ENCODE measurements around the gene ZNF362.

ZNF362 gene

GRCh38 chr1:33326785-33327184, 70.5 kb downstream of the ZNF362 start:
- no peak for TF ChIP-seq CTCF (conservative IDR thresholded peaks at IDR 0.05; ENCODE audit: low read depth, low read length)
- DNase-seq (ENCODE audit: low read depth), result no peak
- no peak overlapping the region for H3K4me3 ChIP-seq (ENCODE audit: low read depth, low read length)

DNA sequence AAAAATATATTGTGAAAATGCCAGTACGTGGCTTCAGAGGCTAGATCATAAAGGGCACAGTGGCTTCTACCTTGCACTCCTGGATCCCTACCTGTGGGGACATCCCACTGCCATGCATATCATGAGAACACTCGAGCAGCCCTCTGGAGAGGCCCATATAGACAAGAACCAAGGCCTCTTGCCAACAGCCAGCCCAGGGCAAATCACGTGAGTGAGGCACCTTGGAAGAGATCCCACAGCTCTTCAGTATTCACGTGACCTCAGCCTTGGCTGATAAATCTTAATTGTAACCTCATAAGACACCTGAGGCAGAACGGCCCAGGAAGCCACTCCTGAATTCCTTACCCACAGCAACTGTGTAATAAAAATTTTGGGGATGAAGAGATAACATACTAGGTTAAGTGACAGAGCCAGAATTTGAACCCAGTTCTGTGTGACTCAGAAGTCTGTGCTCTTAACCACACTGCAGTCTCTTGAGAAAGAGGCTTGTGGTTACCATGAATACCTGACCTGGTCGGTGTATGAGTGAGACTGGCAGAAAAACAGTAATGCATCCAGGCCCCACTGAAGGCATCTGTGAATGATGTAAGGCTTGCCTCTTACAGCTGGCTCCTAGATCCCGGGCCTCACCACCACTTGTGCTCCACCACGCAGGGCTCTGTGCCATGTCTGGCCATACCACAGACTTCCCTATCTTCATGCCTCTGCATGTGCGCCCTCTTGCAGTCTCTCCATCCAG, 71.5 kb downstream of the ZNF362 start:
- DNase-seq (ENCODE audit: low read depth), result peak; percentile 99
- H3K4me3 ChIP-seq (ENCODE audit: low read depth, low read length), result no peak overlapping the region
- peak; percentile 12 for TF ChIP-seq CTCF (conservative IDR thresholded peaks at IDR 0.05; ENCODE audit: low read depth, low read length)

GRCh38 chr1:33328817-33329216, 72.5 kb downstream of the ZNF362 start:
- no peak overlapping the region for H3K4me3 ChIP-seq (ENCODE audit: low read depth, low read length)
- peak; percentile 8 for DNase-seq (ENCODE audit: low read depth)
- TF ChIP-seq CTCF (conservative IDR thresholded peaks at IDR 0.05; ENCODE audit: low read depth, low read length), result no peak

- H3K4me3 ChIP-seq (ENCODE audit: low read depth, low read length), result no peak overlapping the region
- DNase-seq (ENCODE audit: low read depth), result no peak
- no peak for TF ChIP-seq CTCF (conservative IDR thresholded peaks at IDR 0.05; ENCODE audit: low read depth, low read length)
Measured at GRCh38 chr1:33329600-33330305, 73.5 kb downstream of the ZNF362 start.

- TF ChIP-seq CTCF (conservative IDR thresholded peaks at IDR 0.05; ENCODE audit: low read depth, low read length), result no peak
- peak; percentile 5 for DNase-seq (ENCODE audit: low read depth)
- no peak overlapping the region for H3K4me3 ChIP-seq (ENCODE audit: low read depth, low read length)
Measured at GRCh38 chr1:33330361-33330890, 74.1 kb downstream of the ZNF362 start.

- DNase-seq (ENCODE audit: low read depth), result no peak
Measured at GRCh38 chr1:33330906-33331305, 74.6 kb downstream of the ZNF362 start.

More at GRCh38 chr1:33330906-33331305, 74.6 kb downstream of the ZNF362 start:
- TF ChIP-seq CTCF (conservative IDR thresholded peaks at IDR 0.05; ENCODE audit: low read depth, low read length), result no peak
- no peak overlapping the region for H3K4me3 ChIP-seq (ENCODE audit: low read depth, low read length)
